CD4-positive, alpha-beta T cell treated with Interferon alpha-2 for 1 hour (primary cell): ENCODE results near the gene NUP98.
"Not testable (repeated sequence)": the region's sequence is repeated elsewhere in the genome, so short reads cannot be mapped to it uniquely, and the experiment has no call there.

Experiments used
- DNase-seq, 2 donors: peaks; one replicate each; pipeline ENCODE4 v3.0.0-alpha.2; 2020 to 2022

Gene NUP98

GRCh38 chr11:3796801-3797328 lies 489 bp downstream of the NUP98 start:
- no peak for DNase-seq

GRCh38 chr11:3796346-3796745 lies 1.0 kb downstream of the NUP98 start:
- peak in 1 of 2 donors; percentile 26 for DNase-seq

DNA sequence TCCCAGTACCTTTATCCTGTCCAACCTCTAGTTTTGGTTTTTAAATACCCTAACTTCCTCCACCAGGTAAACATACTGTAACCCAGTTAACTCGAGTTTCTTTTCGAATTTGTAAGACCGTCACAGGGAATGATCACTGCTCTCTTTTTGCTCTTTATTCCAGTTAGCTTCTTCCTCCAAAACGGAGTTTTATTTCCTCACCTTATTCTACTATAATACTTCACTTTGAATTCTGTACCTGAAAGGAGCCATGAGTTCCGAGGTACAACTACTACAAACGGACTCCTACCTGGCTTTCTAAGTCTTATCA lies 1.4 kb downstream of the NUP98 start:
- no peak for DNase-seq

GRCh38 chr11:3795131-3796001 lies 2.0 kb downstream of the NUP98 start:
- no peak for DNase-seq

GRCh38 chr11:3794387-3794786 lies 3.0 kb downstream of the NUP98 start:
- DNase-seq: not testable (repeated sequence)

GRCh38 chr11:3786781-3787428 lies 10.4 kb downstream of the NUP98 start:
- DNase-seq: no peak

- no peak for DNase-seq
Observed at GRCh38 chr11:3783611-3784010, 13.7 kb downstream of the NUP98 start.

GRCh38 chr11:3782963-3783362 lies 14.4 kb downstream of the NUP98 start:
- DNase-seq: no peak

DNA sequence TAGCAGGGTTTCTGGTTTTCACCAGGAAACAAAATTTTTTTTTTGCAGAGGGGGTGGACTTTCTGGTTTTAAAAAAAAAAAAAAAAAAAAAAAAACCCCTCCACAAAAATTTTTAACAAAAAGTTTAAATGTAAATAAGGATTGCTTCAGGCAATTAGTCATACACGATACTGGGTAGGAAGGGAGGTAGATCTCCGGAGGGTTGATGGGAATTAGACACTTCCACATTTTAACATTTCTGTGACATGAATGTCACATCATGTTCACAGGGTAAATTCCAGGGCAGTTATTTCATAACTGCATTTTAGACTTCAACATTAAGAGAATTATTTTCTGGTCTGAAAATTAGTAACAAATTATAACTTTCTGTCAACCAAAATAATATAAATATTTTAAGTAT lies 15.9 kb downstream of the NUP98 start:
- peak in 1 of 2 donors; percentile 13 for DNase-seq

- no peak for DNase-seq
Observed at GRCh38 chr11:3775736-3776406, 21.5 kb downstream of the NUP98 start.

DNA sequence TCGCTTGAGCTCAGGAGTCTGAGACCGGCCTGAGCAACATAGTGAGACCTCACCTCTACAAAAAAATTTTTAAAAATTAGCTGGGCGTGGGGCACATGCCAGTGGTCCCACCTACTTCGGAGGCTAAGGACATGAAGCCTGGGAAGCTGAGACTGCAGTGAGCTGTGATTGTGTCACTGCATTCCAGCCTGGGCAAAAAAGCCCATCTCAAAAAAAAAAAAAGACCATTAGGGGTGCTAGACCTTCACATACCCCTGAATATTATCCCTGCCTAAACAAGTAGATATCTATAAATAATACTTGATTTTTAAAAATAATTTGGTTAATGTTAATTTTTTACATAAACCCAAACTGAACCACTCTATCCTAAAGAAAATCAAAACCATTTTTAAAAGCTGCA lies 24.2 kb downstream of the NUP98 start:
- no peak for DNase-seq

GRCh38 chr11:3767536-3767935 lies 29.8 kb downstream of the NUP98 start:
- DNase-seq: no peak

GRCh38 chr11:3766836-3767235 lies 30.5 kb downstream of the NUP98 start:
- not testable (repeated sequence) for DNase-seq

GRCh38 chr11:3764266-3764665 lies 33.1 kb downstream of the NUP98 start:
- no peak for DNase-seq

- no peak for DNase-seq
Observed at GRCh38 chr11:3755151-3755550, 42.2 kb downstream of the NUP98 start.

DNA sequence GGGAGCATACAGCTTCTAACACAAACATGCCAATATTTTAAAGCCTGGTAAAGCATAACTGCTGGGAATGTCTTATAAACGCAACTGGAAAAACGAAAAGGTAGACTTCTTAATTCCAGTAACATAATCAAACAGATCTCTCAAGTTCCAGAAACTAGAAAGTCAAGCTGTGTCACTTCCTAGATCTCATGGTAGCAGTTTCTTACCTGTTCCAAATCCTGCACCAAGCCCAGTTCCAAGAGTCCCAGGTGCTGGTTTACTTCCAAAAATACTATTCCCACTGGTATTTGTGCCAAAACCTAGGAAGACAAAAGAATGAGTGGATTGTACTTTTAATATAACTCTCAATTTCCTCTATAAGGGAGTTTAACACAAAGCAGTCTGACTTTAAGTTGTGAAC lies 44.2 kb downstream of the NUP98 start:
- DNase-seq: no peak

GRCh38 chr11:3747704-3748103 lies 49.6 kb downstream of the NUP98 start:
- no peak for DNase-seq

DNA sequence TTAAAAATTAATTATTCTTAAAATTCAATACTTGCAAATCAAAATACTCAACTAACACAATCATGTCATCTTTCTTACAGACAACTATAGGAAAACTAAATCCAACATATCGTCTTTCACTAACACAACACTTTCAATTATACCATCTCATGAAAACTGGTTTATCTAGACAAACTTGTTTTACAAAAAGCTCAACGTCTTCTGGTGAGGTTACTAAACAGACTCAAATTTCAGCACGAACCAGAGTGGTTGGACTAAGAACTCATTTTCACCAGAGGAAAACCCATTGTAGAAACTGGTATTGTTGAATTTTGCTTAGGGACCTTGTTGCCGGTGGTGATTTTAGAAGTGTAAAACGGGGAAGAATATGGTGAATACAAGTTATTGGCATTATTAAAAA lies 52.2 kb downstream of the NUP98 start:
- no peak for DNase-seq

DNA sequence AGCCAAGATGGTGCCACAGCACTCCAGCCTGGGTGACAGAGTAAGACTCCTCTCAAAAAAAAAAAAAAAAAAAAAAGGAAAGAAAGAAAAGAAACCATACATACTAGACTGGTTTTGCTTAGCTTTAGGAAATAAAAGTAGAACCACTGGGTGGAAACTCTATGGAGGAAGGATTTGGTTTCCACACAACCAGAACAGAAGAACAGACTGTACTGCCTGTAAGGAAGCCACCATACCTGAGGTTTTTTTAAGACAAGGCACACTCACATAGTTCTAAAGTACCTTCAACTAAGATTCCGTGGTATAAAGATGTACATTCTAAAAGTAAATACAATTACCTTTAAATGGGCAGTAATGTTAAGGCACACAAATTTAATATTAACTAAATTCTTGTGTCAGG lies 58.6 kb downstream of the NUP98 start:
- DNase-seq: no peak

DNA sequence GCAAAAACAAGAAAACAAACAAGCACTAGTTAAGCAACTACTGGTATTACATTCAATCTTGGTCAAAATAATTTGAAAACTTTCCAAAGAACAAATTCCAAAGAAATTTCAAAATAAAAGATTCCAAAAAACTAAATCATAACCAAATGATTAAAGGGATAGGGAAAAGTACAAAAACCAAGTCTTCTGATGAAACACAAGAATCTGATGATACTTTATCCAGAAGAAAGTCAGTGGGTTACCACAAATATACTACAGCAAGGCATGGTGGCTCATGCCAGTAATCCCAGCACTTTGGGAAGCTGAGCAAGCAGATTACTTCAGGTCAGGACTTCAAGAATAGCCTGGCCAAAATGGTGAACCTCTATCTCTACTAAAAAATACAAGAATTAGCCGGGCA lies 59.1 kb downstream of the NUP98 start:
- DNase-seq: no peak

GRCh38 chr11:3737386-3737933 lies 59.9 kb downstream of the NUP98 start:
- no peak for DNase-seq

- no peak for DNase-seq
Observed at GRCh38 chr11:3736816-3737215, 60.5 kb downstream of the NUP98 start.

- no peak for DNase-seq
Observed at GRCh38 chr11:3735827-3736226, 61.5 kb downstream of the NUP98 start.
